22Rv1 (cell line): ENCODE measurements around the gene DVL1.

Experiments used
- ZFX ChIP-seq: fragments of 450-650 bp; IDR thresholded peaks from 2 replicates; pipeline ENCODE4 v1.6.1; 2017; ENCODE audit warnings: antibody characterized with exemption, borderline replicate concordance
- TF ChIP-seq, protein P1 (sequence below): fragments of 450-650 bp; IDR thresholded peaks from 2 replicates; pipeline ENCODE4 v1.5.1; 2017; ENCODE audit warnings: mild to moderate bottlenecking

DNA sequence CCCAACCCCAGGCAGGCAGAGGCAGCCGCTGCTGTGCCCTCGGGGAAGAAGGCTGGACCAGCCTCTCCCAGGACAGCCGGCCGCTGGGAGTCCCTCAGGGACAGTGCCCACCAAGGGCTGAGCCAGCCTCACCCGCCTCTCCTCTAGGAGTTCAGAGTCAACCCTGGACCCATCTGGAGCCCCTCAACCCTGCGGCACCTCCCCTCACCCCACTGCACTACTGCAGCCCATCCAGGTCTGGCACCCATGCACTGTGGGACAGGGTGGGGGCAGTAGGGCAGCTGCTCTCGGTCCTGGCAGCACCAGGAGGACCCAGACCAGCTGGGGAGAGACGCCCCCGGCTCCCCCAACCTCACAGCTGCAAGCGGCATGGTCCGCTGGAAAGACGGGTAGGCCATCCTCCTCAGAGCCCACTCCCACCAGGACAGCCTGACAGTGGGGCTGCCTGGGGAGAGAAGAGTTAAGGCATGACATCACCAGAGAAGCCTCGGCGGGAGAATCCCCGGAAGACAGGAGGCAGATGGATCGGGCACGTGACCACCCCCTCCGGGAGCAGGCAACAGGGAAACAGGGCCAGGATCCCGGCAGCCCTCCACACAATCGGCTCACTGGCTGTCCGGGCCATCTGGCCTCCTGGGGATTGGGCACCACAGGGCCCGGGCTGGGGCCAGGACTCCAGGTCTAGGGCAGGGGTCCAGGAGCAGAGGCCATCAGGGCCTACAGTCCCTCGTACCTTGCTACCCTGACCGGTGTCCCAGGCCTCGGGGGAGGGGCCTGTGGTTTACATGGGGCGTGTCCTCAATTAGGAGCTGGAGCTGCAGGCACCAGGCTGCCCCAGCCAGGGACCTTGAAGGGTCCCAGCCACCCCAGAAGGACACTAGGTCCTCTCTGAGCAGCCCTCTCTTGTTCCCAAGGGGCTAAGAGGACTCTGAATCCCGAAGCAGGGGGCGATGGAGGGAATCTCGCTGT is 44.6 kb downstream of the DVL1 start:
- TF ChIP-seq, protein P1, sequence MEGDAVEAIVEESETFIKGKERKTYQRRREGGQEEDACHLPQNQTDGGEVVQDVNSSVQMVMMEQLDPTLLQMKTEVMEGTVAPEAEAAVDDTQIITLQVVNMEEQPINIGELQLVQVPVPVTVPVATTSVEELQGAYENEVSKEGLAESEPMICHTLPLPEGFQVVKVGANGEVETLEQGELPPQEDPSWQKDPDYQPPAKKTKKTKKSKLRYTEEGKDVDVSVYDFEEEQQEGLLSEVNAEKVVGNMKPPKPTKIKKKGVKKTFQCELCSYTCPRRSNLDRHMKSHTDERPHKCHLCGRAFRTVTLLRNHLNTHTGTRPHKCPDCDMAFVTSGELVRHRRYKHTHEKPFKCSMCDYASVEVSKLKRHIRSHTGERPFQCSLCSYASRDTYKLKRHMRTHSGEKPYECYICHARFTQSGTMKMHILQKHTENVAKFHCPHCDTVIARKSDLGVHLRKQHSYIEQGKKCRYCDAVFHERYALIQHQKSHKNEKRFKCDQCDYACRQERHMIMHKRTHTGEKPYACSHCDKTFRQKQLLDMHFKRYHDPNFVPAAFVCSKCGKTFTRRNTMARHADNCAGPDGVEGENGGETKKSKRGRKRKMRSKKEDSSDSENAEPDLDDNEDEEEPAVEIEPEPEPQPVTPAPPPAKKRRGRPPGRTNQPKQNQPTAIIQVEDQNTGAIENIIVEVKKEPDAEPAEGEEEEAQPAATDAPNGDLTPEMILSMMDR: no peak
- no peak for TF ChIP-seq ZFX
